ENCODE data around the gene JADE2.
"Not testable (repeated sequence)": the region's sequence is repeated elsewhere in the genome, so short reads cannot be mapped to it uniquely, and the experiment has no call there.

The JADE2 gene

GRCh38 chr5:134524826-134525682 is at the start of gene JADE2:
TSS of gene JADE2 (plus strand) at chr5:134525670. CDS start at chr5:134535858, 10,188 bp downstream.
- peak; percentile 71 for DNase-seq

GRCh38 chr5:134477462-134478245 is 47.8 kb upstream of the JADE2 start:
- DNase-seq: no peak

- no peak for DNase-seq
Observed at GRCh38 chr5:134479839-134480238, 45.6 kb upstream of the JADE2 start.

DNA sequence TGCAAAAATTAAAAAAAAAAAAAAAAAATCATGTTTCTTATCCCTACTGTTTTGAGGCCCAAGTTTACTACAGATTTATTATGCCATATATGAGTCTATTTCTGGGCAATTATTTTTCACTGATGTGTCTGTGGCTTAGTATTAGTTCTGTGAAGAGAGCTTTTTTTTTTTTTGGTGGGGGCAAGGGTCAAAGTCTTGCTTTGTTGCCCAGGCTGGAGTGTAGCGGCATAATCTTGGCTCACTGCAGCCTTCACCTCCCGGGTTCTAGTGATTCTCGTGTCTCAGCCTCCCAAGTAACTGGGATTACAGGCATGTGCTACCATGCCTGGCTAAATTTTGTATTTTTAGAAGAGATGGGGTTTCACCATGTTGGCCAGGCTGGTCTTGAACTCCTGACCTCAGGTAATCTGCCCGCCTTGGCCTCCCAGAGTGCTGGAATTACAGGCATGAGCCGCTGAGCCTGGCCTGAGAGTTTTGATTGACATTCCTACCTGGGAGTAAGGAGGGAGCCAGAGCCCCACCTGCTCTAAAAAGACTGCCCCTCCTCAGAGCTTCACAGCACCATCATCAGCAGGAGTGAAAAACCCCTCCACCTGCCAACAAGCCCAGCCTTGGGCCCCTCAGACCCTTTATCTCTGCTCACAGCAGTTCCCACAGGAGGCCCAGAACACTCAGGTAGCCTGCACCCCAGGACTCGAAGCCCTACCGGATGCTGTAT is 36.1 kb upstream of the JADE2 start:
- no peak for DNase-seq

GRCh38 chr5:134490255-134490924 is 35.1 kb upstream of the JADE2 start:
- DNase-seq: no peak

DNA sequence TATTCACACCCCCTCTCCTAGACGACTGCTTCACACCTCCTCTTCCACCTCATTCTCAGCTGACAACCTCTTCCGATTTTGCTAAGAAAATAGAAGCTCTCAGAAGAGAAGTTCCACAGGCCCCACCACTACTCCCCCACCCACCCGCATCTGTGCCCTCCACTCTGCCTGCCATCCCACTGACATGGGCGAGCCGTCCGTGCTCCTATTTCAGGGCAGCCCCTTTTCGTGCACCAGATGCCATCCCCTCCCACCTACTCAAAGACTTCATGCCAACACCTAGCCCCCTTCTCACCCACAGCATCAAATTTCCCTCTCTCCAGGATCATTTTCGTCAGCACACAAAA is 34.6 kb upstream of the JADE2 start:
- no peak for DNase-seq

DNA sequence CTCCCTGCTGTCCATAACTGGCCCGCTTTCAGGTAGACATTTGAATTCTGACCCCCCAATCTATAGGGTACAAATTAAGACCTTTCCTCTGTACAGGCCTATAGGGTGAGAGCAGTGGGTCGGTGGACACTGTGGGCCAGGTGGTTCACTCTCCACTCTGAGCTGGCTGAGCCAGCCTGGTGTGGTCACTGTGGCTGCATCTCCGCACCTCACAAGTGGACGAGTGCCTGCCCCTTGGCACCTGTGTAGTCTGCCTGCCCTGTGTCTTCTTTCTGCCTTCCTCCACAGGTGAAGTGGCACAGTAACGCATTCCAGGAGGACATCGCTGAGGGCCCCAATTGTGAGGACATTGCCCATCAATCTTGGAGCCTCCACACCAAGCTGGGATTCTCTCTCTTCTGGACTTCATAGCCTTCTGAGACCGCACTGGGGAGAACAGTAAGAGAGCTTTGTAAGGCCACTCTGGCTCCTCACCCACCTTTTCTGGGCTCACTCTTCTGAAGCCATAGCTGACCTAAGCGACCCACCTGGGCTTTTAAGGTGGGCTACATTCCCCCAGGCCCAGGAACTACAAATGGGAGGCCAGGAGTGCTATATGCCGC is 33.5 kb upstream of the JADE2 start:
- DNase-seq: no peak

DNA sequence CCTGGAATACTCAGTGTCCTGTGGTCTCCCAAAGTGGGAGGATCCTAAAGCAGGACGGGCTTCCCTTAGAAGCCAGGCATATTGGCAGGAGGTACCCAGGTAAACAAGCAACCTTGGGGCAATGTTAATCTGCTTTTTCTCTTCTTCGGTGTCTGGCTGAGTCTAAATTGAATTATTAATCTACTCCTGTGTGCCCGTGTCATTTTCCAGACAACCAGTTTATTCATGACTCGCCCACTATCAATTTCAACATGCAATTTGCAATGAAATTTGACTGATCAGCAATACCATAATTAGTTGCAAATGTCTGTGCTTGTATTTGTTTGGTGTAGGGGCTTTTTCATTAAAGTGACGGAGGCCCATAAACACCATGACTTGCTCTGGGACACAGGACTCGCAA is 32.9 kb upstream of the JADE2 start:
- no peak for DNase-seq

GRCh38 chr5:134493461-134494055 is 31.9 kb upstream of the JADE2 start:
- no peak for DNase-seq

DNA sequence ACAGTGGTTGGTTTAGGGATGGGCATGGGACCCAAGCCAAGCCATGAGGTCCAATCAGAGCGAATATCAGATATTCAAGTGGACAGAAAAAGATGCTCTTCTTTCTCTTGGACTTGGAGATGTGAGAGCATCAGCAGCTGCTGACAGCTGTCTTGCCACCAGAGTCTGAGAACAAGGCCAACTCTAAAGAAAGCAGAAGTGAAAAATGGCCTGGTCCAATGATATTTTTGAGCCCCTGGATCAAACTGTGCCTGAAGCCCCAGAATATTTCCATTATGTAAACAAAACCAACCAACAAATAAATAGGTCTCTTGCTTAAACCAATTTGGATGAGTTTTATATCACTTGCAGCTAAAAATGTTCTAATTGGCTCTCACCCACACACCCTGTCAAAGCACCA is 30.7 kb upstream of the JADE2 start:
- no peak for DNase-seq

- DNase-seq: not testable (repeated sequence)
Observed at GRCh38 chr5:134499905-134500304, 25.6 kb upstream of the JADE2 start.

DNA sequence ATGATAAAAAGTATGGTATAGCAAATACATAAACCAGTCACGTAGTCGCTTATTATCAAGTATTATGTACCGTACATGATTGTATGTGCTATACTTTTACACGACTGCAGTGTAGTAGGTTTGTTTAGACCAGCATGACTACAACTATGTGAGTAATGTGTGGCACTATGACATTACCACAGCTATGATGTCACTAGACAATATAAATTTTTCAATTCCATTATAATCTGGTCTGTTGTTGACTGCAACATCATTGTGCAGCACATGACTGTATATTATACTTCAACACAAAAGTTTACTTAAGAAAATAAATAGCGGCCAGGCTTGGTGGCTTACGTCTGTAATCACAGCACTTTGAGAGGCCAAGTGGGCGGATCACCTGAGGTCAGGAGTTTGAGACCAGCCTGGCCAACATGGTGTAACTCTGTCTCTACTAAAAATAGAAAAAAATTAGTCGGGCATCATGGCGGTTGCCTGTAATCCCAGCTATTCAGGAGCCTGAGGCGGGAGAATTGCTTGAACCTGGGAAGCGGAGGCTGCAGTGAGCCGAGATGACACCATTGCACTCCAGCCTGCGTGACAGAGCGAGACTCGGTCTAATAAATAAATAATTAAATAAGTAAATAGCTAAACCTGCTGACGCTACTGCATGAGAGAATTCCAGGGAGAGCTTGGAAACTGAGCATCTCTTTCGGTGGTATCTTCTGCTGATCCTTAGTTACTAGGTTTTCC is 24.6 kb upstream of the JADE2 start:
- no peak for DNase-seq

DNA sequence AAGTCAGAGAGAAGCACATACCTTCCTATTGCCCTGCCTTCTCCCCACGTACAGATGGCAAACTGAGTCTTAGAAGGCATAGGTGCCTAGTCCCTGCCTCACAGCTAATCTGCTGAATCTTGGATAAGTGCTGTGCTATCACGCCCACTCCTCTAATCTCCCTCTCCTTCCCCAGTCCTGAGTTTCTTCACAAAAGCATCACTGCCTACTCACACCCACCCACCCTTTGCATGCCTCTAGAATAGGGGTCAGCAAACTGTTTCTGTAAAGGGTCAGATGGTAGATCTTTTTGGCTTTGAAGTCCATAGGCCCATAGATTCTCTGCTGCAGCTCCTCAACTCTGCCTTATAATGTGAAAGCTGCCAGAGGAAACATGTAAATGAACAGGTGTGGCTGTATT is 23.2 kb upstream of the JADE2 start:
- no peak for DNase-seq

- peak; percentile 62 for DNase-seq
Observed at GRCh38 chr5:134503088-134503936, 22.2 kb upstream of the JADE2 start.

DNA sequence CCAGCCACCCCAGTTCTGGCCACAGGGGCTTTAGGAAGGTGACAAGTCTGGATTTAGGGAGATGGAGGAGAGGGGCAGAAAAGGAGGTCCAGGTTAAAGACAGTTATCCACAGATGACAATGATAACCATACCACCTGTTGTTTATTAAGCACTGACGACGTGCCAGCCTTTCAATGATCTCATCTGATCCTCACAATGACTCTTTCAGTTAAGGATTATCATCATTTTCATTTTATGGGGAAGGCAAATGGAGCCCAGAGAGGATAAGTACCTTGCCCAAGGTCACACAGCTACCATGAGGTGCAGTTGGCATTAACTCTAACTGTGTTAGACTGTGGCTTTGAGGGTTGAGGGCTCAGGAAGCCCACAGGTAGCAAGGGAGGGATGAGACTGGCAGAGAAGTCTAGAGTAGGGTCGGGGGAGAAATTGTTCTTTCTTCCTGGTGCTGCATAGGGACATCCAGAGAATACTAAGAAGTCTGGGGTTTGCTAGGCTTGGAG is 21.5 kb upstream of the JADE2 start:
- DNase-seq: no peak

GRCh38 chr5:134504629-134505300 is 20.7 kb upstream of the JADE2 start:
- DNase-seq: no peak

GRCh38 chr5:134506054-134507039 is 19.1 kb upstream of the JADE2 start:
- no peak for DNase-seq

- no peak for DNase-seq
Observed at GRCh38 chr5:134507452-134507851, 18.0 kb upstream of the JADE2 start.

Data from left hindlimb (tissue), 1 donor.